K562 (cell line): Measurements from ENCODE around the gene WIPF3. TPM values are rescaled to one million over a fixed set of nuclear protein-coding genes. Genes with fewer than 3 reads are reported as not detected.

ENCODE experiments used
- BHLHE40 ChIP-seq: IDR thresholded peaks from 2 replicates; pipeline ENCODE4 v1.6.1; 2011; ENCODE audit warnings: low read length, improper control_type of control experiment
- CUX1 ChIP-seq: fragments of 200-800 bp; sonication (Bioruptor generic); IDR thresholded peaks from 2 replicates; pipeline ENCODE4 v1.6.1; 2016; ENCODE audit warnings: missing genetic modification characterization, missing compliant biosample characterization
- HES1 ChIP-seq: fragments of 450-650 bp; IDR thresholded peaks from 2 replicates; pipeline ENCODE4 v1.6.1; 2016; ENCODE audit warnings: low read depth, mild to moderate bottlenecking, moderate library complexity
- MECOM ChIP-seq: fragments of 250-450 bp; sonication (Bioruptor Pico); IDR thresholded peaks from 2 replicates; pipeline ENCODE4 v1.8.0; 2022; ENCODE audit warnings: inconsistent platforms
- NFYB ChIP-seq: IDR thresholded peaks from 2 replicates; pipeline ENCODE4 v1.6.1; 2011; ENCODE audit warnings: mild to moderate bottlenecking, moderate library complexity; ENCODE audit not compliant: insufficient read length; ENCODE audit errors: extremely low read depth
- TCF15 ChIP-seq: fragments of 250-450 bp; sonication (Bioruptor Pico); IDR thresholded peaks from 2 replicates; pipeline ENCODE4 v1.8.0; 2022; ENCODE audit warnings: moderate library complexity, mild to moderate bottlenecking, inconsistent platforms
- ZBED1 ChIP-seq: IDR thresholded peaks from 2 replicates; pipeline ENCODE4 v1.6.1; 2014
- ZKSCAN3 ChIP-seq: fragments of 250-450 bp; sonication (Bioruptor Pico); IDR thresholded peaks from 2 replicates; pipeline ENCODE4 v1.4.0; 2020
- ZNF512 ChIP-seq: IDR thresholded peaks from 2 replicates; pipeline ENCODE4 v1.6.1; 2016; ENCODE audit warnings: missing genetic modification characterization, missing compliant biosample characterization
- ZNF707 ChIP-seq: fragments of 250-450 bp; sonication (Bioruptor Pico); conservative IDR thresholded peaks from 2 replicates; pipeline ENCODE4 v1.8.0; 2022; ENCODE audit warnings: inconsistent platforms, mild to moderate bottlenecking, moderate library complexity
- ZNF785 ChIP-seq: fragments of 250-450 bp; sonication (Bioruptor Pico); IDR thresholded peaks from 2 replicates; pipeline ENCODE4 v1.4.0; 2020; ENCODE audit warnings: mild to moderate bottlenecking
- polyA plus RNA-seq, 8 experiments: library from polyadenylated mRNA; depleted of rRNA in 4 of 8; stranded (reverse) in 5 of 8; unstranded in 3 of 8; fragments of >200 nt; fragmentation: Nextera tagmentation in 2 of 8; fragmentation: Illumina TruSeq in 1 of 8; extraction: Ambion mirVana in 2 of 8; extraction: Trizol in 1 of 8; gene quantifications; 2 replicates each; pipeline versions ENCODE4 v1.2.1 to v1.2.3, GENCODE V29; 2011 to 2014; ENCODE audit warnings: inconsistent platforms in 1 of 8, missing spikeins in 1 of 8
- total RNA-seq, 7 experiments: library from RNA; depleted of rRNA in 6 of 7; stranded (reverse); fragments of >200 nt in 6 of 7; fragmentation: Illumina TruSeq in 2 of 7; extraction: Trizol in 2 of 7; gene quantifications; 2 replicates each; pipeline versions ENCODE4 v1.2.1 to v1.2.3, GENCODE V29; 2011 to 2021; ENCODE audit warnings: low replicate concordance in 1 of 7

WIPF3 gene
- total and polyA plus RNA-seq, 9 of the 15 experiments (the other 6 are each of a cell fraction or from before 2014, with no cell fraction given): 0.18 to 3.2 (median 1.7) TPM

GRCh38 chr7:29921404-29922010 is 115.2 kb downstream of the WIPF3 start (continued):
- no peak for TF ChIP-seq ZNF512 (tag)
- no peak for TF ChIP-seq CUX1 (CRISPR knock-in tag)
- no peak for TF ChIP-seq ZBED1
- TF ChIP-seq HES1: no peak
- no peak for TF ChIP-seq TCF15 (CRISPR knock-in tag)
- TF ChIP-seq ZKSCAN3 (CRISPR knock-in tag): no peak
- TF ChIP-seq ZNF707 (CRISPR knock-in tag): no peak
- no peak for TF ChIP-seq NFYB
- no peak for TF ChIP-seq MECOM (CRISPR knock-in tag)
- no peak for TF ChIP-seq ZNF785 (CRISPR knock-in tag)
- no peak for TF ChIP-seq BHLHE40
- TF ChIP-seq, all 486 proteins: peak for 21
